HG02885 (cell line): ENCODE measurements around the gene LGR4.
"Not testable (repeated sequence)": the region's sequence is repeated elsewhere in the genome, so short reads cannot be mapped to it uniquely, and the experiment has no call there.

Experiments
- ATAC-seq: cut with Tn5 transposase; IDR thresholded peaks from one replicate; pipeline ENCODE4 v1.9.1; 2021; ENCODE audit warnings: mild to moderate bottlenecking; ENCODE audit not compliant: unreplicated experiment, poor library complexity

LGR4 gene

DNA sequence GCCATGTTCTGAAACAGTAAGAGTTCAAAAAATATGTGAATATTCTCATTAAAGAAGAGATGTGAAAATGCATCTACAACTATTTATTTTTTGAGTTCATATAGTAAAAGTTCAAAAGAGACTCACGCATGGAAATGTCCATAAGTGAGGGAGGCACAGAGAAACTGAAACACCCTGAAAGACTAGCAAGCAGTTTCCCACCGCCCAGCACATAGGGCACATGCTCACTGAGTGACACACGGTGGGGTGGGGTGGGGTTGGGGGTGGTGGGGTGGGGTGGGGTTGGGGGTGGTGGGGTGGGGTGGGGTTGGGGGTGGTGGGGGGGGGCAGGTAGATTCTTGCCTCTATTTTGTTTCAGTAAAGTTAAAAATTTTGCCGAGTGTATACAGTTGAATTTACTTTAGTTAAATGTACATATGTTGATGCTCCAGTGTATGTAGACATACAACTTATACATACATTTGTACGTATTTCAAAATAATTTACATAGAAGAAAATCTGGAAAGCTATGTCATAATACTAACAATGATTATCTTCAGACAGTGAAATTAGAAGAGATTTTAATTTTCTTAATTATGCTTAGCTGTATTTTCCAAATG lies 115.9 kb downstream of the LGR4 start:
- ATAC-seq: no peak

- ATAC-seq: no peak
Measured at GRCh38 chr11:27355575-27356104, 117.0 kb downstream of the LGR4 start.

DNA sequence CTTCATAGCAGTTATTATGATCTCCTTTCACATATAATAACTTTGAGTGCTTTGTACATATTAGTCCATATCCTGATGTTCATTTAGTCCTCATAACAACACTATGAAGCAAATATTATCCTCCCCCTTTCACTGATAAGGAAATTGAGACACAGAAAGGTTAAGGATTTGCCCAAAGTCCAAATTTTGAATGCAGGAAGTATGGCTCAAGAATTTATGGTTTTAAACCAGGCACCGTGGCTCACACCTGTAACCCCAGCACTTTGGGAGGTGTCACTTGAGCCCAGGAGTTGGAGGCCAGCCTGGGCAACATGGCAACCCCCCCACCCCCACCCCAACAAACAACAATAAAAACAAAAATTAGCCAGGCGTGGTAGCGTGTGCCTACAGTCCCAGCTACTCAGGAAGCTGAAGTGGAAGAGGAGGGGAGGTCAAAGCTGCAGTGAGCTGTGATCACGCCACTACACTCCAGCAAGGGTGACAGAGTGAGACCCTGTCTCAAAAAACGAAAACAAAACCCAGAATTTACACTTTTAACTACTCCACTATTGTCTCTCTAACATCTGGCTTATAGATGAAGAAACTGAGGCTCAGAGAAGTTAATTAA lies 118.1 kb downstream of the LGR4 start:
- ATAC-seq: no peak

- no peak for ATAC-seq
Measured at GRCh38 chr11:27353593-27354358, 118.8 kb downstream of the LGR4 start.

- ATAC-seq: no peak
Measured at GRCh38 chr11:27352781-27353180, 119.8 kb downstream of the LGR4 start.

GRCh38 chr11:27350511-27350910 lies 122.1 kb downstream of the LGR4 start:
- ATAC-seq: no peak

DNA sequence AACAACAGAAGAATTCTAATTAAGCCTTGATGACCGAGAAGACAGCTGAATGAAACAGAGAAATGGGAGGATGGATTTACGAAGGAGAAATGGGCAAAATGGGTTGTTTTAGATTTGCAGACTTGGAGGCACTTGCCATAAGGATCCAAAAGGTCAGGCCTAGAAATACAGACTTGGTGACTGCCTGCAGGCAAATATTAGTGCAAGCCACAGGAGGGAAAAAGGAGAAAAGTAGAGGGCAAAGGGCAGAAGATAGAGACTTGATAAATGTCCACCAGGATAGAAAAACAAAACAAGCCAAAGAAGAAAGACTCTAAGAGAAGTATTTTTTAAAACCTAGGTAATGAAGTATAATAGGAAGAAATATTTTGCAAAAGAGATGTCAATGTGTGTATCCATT lies 122.7 kb downstream of the LGR4 start:
- ATAC-seq: no peak

- ATAC-seq: no peak
Measured at GRCh38 chr11:27348340-27348873, 124.2 kb downstream of the LGR4 start.

DNA sequence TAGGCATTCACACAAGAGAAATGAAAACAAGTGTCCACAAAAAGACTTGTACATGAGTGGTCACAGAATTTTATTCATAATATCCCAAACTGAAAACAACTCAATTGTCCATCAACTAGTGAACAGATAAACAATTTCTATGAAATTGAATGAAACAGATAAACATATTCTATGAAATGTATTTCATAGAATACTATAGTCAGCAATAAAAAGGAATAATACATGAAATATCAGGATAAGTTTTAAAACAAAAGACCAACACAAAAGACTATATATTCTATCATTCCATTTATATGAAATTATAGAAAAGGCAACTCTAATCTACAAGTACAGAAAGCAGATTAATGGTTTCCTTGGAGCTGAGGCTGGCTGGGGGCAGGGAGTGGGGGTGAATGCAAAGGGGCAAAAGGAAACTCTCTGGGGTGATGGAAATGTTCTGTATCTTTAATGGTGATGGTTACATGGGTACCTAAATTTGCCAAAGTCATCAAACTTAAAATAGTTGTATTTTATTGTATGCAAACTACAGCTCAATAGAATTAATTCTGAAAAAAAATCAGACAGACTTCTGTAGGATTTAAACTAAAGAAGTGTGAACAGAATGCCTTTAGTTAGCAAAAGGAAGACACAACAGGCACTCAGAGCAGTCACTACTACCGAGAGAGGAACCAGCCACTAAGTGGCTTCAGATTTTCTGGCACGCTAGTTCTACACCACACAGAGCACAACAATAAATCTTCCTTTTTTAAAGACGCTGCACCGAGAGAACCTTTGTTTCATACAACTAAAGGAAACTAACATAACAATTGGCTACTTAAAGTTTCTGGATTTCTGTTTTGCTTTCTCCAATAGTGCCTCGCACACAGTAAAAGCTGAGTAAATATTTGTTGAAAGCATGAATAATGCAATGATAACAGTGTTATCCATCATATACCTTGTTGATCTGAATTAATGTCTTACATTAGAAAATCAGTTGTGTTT lies 124.9 kb downstream of the LGR4 start:
- ATAC-seq: no peak

DNA sequence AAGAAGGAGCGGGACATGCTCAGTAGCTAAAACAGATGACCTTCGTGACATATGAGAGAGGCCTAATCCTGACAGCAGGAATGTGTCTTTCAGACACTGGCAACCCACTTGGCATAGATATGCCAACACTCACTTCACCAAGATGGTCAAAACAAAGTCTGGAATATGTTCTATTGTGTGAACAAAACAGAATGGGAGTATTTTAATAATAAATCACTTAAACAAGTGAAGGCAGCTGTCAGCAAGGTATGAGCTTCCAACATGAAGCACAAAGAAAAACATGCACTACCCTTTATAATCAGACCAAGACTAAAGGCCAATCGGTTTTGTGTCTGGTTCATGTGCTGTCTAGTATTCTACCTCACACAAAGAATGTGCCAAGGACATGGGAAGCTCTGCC lies 132.6 kb downstream of the LGR4 start:
- no peak for ATAC-seq

DNA sequence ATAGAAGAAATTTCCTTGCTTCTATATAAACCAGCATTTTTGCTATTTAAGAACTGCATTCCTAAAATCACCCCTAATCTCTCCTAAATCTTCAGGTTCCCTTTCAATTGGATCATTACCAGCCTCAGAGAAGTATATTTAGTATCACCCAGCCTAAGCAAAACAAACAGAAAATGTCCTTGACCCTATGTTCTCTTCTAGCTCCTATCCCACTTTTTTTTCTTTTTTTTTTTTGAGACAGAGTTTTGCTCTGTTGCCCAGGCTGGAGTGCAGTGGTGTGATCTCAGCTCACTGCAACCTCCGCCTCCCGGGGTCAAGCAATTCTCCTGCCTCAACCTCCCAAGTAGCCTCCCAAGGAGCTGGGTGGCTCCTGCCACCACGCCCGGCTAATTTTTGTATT lies 137.8 kb downstream of the LGR4 start:
- not testable (repeated sequence) for ATAC-seq

- ATAC-seq: no peak
Measured at GRCh38 chr11:27331981-27332380, 140.6 kb downstream of the LGR4 start.

- no peak for ATAC-seq
Measured at GRCh38 chr11:27330633-27331270, 141.8 kb downstream of the LGR4 start.

GRCh38 chr11:27329867-27330632 lies 142.5 kb downstream of the LGR4 start:
- no peak for ATAC-seq

- no peak for ATAC-seq
Measured at GRCh38 chr11:27328614-27329013, 144.0 kb downstream of the LGR4 start.

GRCh38 chr11:27327064-27327463 lies 145.5 kb downstream of the LGR4 start:
- not testable (repeated sequence) for ATAC-seq

- ATAC-seq: not testable (repeated sequence)
Measured at GRCh38 chr11:27322196-27322595, 150.4 kb downstream of the LGR4 start.

DNA sequence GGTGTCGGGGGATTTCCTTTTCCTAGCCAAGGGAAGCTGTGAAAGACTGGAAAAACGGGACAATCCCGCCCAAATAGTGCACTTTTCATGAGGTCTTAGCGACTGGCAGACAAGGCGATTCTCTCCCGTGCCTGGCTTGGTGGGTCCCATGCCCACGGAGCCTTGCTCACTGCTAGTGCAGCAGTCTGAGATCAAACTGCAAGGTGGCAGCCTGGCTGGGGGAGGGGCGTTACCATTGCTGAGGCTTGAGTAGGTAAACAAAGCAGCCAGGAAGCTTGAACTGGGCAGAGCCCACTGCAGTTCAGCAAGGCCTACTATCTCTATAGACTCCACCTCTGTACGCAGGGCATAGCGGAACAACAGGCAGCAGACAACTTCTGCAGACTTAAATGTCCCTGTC lies 151.2 kb downstream of the LGR4 start:
- ATAC-seq: not testable (repeated sequence)

GRCh38 chr11:27319072-27319471 lies 153.5 kb downstream of the LGR4 start:
- peak; percentile 100 for ATAC-seq
